Memory B cell (primary cell): ENCODE measurements around the gene AAMDC.
A peak's percentile ranks its signal among the peaks of the same experiment; 100 is the strongest.

Source experiments
- ATAC-seq: fragments of 150-1000 bp; cut with Tn5 transposase; 2 replicates; pipeline ENCODE4 v1.10.0; 2021; ENCODE audit warnings: low read depth, mild to moderate bottlenecking, moderate library complexity
- DNase-seq, 2 donors: peaks; one replicate each; pipeline ENCODE4 v3.0.0; 2022; ENCODE audit warnings: low spot score in 2 of 2
- H3K27ac Mint-ChIP-seq: one replicate; pipeline ENCODE4 v1.8.0; 2022; ENCODE audit warnings: mild to moderate bottlenecking, moderate library complexity, mixed read lengths
- H3K27me3 Mint-ChIP-seq: one replicate; pipeline ENCODE4 v1.8.0; 2022; ENCODE audit warnings: mixed read lengths
- H3K36me3 Mint-ChIP-seq: one replicate; pipeline ENCODE4 v1.8.0; 2022; ENCODE audit warnings: mild to moderate bottlenecking, mixed read lengths
- H3K4me1 Mint-ChIP-seq: one replicate; pipeline ENCODE4 v1.8.0; 2022; ENCODE audit warnings: mixed read lengths
- H3K4me3 Mint-ChIP-seq: one replicate; pipeline ENCODE4 v1.8.0; 2022; ENCODE audit warnings: mild to moderate bottlenecking, moderate library complexity, mixed read lengths
- H3K9me3 Mint-ChIP-seq: one replicate; pipeline ENCODE4 v1.8.0; 2022; ENCODE audit warnings: mixed read lengths

Gene AAMDC

GRCh38 chr11:77820565-77821348 is at the start of gene AAMDC, which contains the start of gene RSF1:
Gene AAMDC (plus strand): TSS chr11:77821144. CDS start chr11:77842497, 21,353 bp downstream.
Gene RSF1 (minus strand): TSS chr11:77820722. CDS start chr11:77820714, 8 bp downstream.
- DNase-seq (peak; percentile 84 to 94), ATAC-seq (peak; percentile 86)
- no peaks in the 10 kb centered on the region for H3K9me3 Mint-ChIP-seq
- peak within 1 kb of the TSS; percentile 100 for H3K4me3 Mint-ChIP-seq
- H3K4me1 Mint-ChIP-seq = peaks cover 30% of the 10 kb centered on the region
- H3K27me3 Mint-ChIP-seq = no peaks in the 10 kb centered on the region
- peak within 1 kb of the TSS; percentile 92 for H3K27ac Mint-ChIP-seq
- H3K36me3 Mint-ChIP-seq = peaks cover 3% of the 10 kb centered on the region

- no peak for DNase-seq
- peaks cover 30% of the 10 kb centered on the region for H3K4me1 Mint-ChIP-seq
- ATAC-seq = no peak
- H3K27me3 Mint-ChIP-seq = no peaks in the 10 kb centered on the region
- no peak overlapping the region for H3K27ac Mint-ChIP-seq
- H3K4me3 Mint-ChIP-seq = no peak overlapping the region
- H3K9me3 Mint-ChIP-seq = no peaks in the 10 kb centered on the region
- H3K36me3 Mint-ChIP-seq = no peaks in the 10 kb centered on the region
Measured at GRCh38 chr11:77775936-77776335, 45.0 kb upstream of the AAMDC start.

GRCh38 chr11:77776455-77776854 is 44.5 kb upstream of the AAMDC start:
- no peaks in the 10 kb centered on the region for H3K9me3 Mint-ChIP-seq
- peaks cover 26% of the 10 kb centered on the region for H3K4me1 Mint-ChIP-seq
- H3K36me3 Mint-ChIP-seq = no peaks in the 10 kb centered on the region
- ATAC-seq = no peak
- no peaks in the 10 kb centered on the region for H3K27me3 Mint-ChIP-seq
- DNase-seq = no peak
- no peak overlapping the region for H3K4me3 Mint-ChIP-seq
- H3K27ac Mint-ChIP-seq = no peak overlapping the region

GRCh38 chr11:77778118-77778517 is 42.8 kb upstream of the AAMDC start:
- no peaks in the 10 kb centered on the region for H3K36me3 Mint-ChIP-seq
- H3K27ac Mint-ChIP-seq = peak overlapping the region; percentile 43
- no peak overlapping the region for H3K4me3 Mint-ChIP-seq
- ATAC-seq = no peak
- no peak for DNase-seq
- H3K27me3 Mint-ChIP-seq = no peaks in the 10 kb centered on the region
- H3K4me1 Mint-ChIP-seq = peaks cover 29% of the 10 kb centered on the region
- no peaks in the 10 kb centered on the region for H3K9me3 Mint-ChIP-seq

GRCh38 chr11:77778549-77778948 is 42.4 kb upstream of the AAMDC start:
- no peaks in the 10 kb centered on the region for H3K9me3 Mint-ChIP-seq
- ATAC-seq (no peak), DNase-seq (no peak)
- no peaks in the 10 kb centered on the region for H3K27me3 Mint-ChIP-seq
- peaks cover 29% of the 10 kb centered on the region for H3K4me1 Mint-ChIP-seq
- H3K36me3 Mint-ChIP-seq = no peaks in the 10 kb centered on the region
- peak overlapping the region; percentile 43 for H3K27ac Mint-ChIP-seq
- no peak overlapping the region for H3K4me3 Mint-ChIP-seq

GRCh38 chr11:77779935-77780334 is 41.0 kb upstream of the AAMDC start:
- Mint-ChIP-seq H3K36me3 (no peaks in the 10 kb centered on the region), H3K27ac (no peak overlapping the region), H3K4me1 (peaks cover 30% of the 10 kb centered on the region), H3K9me3 (no peaks in the 10 kb centered on the region), H3K27me3 (no peaks in the 10 kb centered on the region), H3K4me3 (no peak overlapping the region)
- no peak for DNase-seq
- no peak for ATAC-seq

- no peaks in the 10 kb centered on the region for H3K27me3 Mint-ChIP-seq
- peaks cover 34% of the 10 kb centered on the region for H3K4me1 Mint-ChIP-seq
- H3K27ac Mint-ChIP-seq = no peak overlapping the region
- H3K9me3 Mint-ChIP-seq = no peaks in the 10 kb centered on the region
- peaks cover 2% of the 10 kb centered on the region for H3K36me3 Mint-ChIP-seq
- ATAC-seq = peak; percentile 63
- H3K4me3 Mint-ChIP-seq = no peak overlapping the region
- DNase-seq = no peak
Measured at GRCh38 chr11:77783025-77783424, 37.9 kb upstream of the AAMDC start.

GRCh38 chr11:77784572-77784971 is 36.4 kb upstream of the AAMDC start:
- ATAC-seq (no peak), DNase-seq (no peak)
- H3K9me3 Mint-ChIP-seq = no peaks in the 10 kb centered on the region
- no peak overlapping the region for H3K4me3 Mint-ChIP-seq
- no peaks in the 10 kb centered on the region for H3K27me3 Mint-ChIP-seq
- peak overlapping the region; percentile 38 for H3K27ac Mint-ChIP-seq
- H3K36me3 Mint-ChIP-seq = peaks cover 2% of the 10 kb centered on the region
- peaks cover 43% of the 10 kb centered on the region for H3K4me1 Mint-ChIP-seq

- DNase-seq (no peak), ATAC-seq (no peak)
- peak overlapping the region; percentile 51 for H3K27ac Mint-ChIP-seq
Measured at GRCh38 chr11:77789061-77789730, 31.7 kb upstream of the AAMDC start.

GRCh38 chr11:77789731-77790476 is 31.0 kb upstream of the AAMDC start:
- peaks cover 53% of the 10 kb centered on the region for H3K4me1 Mint-ChIP-seq
- DNase-seq (no peak), ATAC-seq (no peak)
- H3K9me3 Mint-ChIP-seq = peaks cover 9% of the 10 kb centered on the region
- H3K27me3 Mint-ChIP-seq = no peaks in the 10 kb centered on the region
- H3K36me3 Mint-ChIP-seq = peaks cover 37% of the 10 kb centered on the region
- H3K4me3 Mint-ChIP-seq = no peak overlapping the region
- H3K27ac Mint-ChIP-seq = no peak overlapping the region

More at GRCh38 chr11:77789061-77789730, 31.7 kb upstream of the AAMDC start:
- Mint-ChIP-seq H3K4me3 (no peak overlapping the region), H3K27me3 (no peaks in the 10 kb centered on the region), H3K36me3 (peaks cover 34% of the 10 kb centered on the region), H3K4me1 (peaks cover 48% of the 10 kb centered on the region), H3K9me3 (peaks cover 9% of the 10 kb centered on the region)

- Mint-ChIP-seq H3K27ac (no peak overlapping the region), H3K27me3 (no peaks in the 10 kb centered on the region), H3K4me1 (peaks cover 62% of the 10 kb centered on the region), H3K36me3 (peaks cover 37% of the 10 kb centered on the region), H3K9me3 (peaks cover 9% of the 10 kb centered on the region), H3K4me3 (no peak overlapping the region)
- ATAC-seq = no peak
- DNase-seq = no peak
Measured at GRCh38 chr11:77791301-77791700, 29.6 kb upstream of the AAMDC start.

GRCh38 chr11:77793972-77794371 is 27.0 kb upstream of the AAMDC start:
- Mint-ChIP-seq H3K36me3 (peaks cover 44% of the 10 kb centered on the region), H3K4me3 (no peak overlapping the region), H3K27ac (no peak overlapping the region), H3K4me1 (peaks cover 66% of the 10 kb centered on the region), H3K9me3 (peaks cover 9% of the 10 kb centered on the region), H3K27me3 (no peaks in the 10 kb centered on the region)
- DNase-seq (no peak), ATAC-seq (no peak)

- Mint-ChIP-seq H3K4me3 (no peak overlapping the region), H3K27me3 (no peaks in the 10 kb centered on the region), H3K36me3 (peaks cover 15% of the 10 kb centered on the region), H3K27ac (peak overlapping the region; percentile 19), H3K4me1 (peaks cover 53% of the 10 kb centered on the region), H3K9me3 (no peaks in the 10 kb centered on the region)
- no peak for DNase-seq
- no peak for ATAC-seq
Measured at GRCh38 chr11:77799338-77799737, 21.6 kb upstream of the AAMDC start.

- no peaks in the 10 kb centered on the region for H3K9me3 Mint-ChIP-seq
- H3K36me3 Mint-ChIP-seq = peaks cover 12% of the 10 kb centered on the region
- DNase-seq (no peak), ATAC-seq (no peak)
- H3K4me3 Mint-ChIP-seq = no peak overlapping the region
- peak overlapping the region; percentile 62 for H3K27ac Mint-ChIP-seq
- no peaks in the 10 kb centered on the region for H3K27me3 Mint-ChIP-seq
- H3K4me1 Mint-ChIP-seq = peaks cover 41% of the 10 kb centered on the region
Measured at GRCh38 chr11:77800449-77800848, 20.5 kb upstream of the AAMDC start.
